ENCODE data around the gene MCAT.
A peak's percentile ranks its signal among the peaks of the same experiment; 100 is the strongest.
"Not testable (repeated sequence)": the region's sequence is repeated elsewhere in the genome, so short reads cannot be mapped to it uniquely, and the experiment has no call there.

The MCAT gene

GRCh38 chr22:43127166-43127908, 15.9 kb downstream of the MCAT start:
- no peak for ATAC-seq
- no peak for DNase-seq

GRCh38 chr22:43126501-43127165, 16.6 kb downstream of the MCAT start:
- DNase-seq (no peak), ATAC-seq (peak; percentile 34)

GRCh38 chr22:43118953-43119458, 24.2 kb downstream of the MCAT start:
- ATAC-seq (no peak), DNase-seq (no peak)

- no peak for ATAC-seq
- no peak for DNase-seq
Observed at GRCh38 chr22:43118024-43118849, 25.0 kb downstream of the MCAT start.

GRCh38 chr22:43116932-43117331, 26.3 kb downstream of the MCAT start:
- no peak for DNase-seq
- no peak for ATAC-seq

- no peak for ATAC-seq
- DNase-seq, result no peak
Observed at GRCh38 chr22:43114958-43115357, 28.2 kb downstream of the MCAT start.

- ATAC-seq (no peak), DNase-seq (no peak)
Observed at GRCh38 chr22:43113526-43114251, 29.5 kb downstream of the MCAT start.

GRCh38 chr22:43110927-43111623, 32.1 kb downstream of the MCAT start:
- peak; percentile 22 for DNase-seq
- ATAC-seq, result peak; percentile 41

GRCh38 chr22:43110444-43110926, 32.7 kb downstream of the MCAT start, which contains the start of gene BIK:
BIK (plus strand) TSS chr22:43110750; CDS start chr22:43124023, 13,273 bp downstream.
- DNase-seq (peak; percentile 46), ATAC-seq (peak; percentile 64)

- ATAC-seq, result no peak
- peak; percentile 24 for DNase-seq
Observed at GRCh38 chr22:43109921-43110443, 33.2 kb downstream of the MCAT start.

- DNase-seq (no peak), ATAC-seq (no peak)
Observed at GRCh38 chr22:43109511-43109910, 33.7 kb downstream of the MCAT start.

- no peak for ATAC-seq
- no peak for DNase-seq
Observed at GRCh38 chr22:43106302-43106701, 36.9 kb downstream of the MCAT start.

GRCh38 chr22:43104950-43105349, 38.2 kb downstream of the MCAT start:
- DNase-seq, ATAC-seq: not testable (repeated sequence)

- not testable (repeated sequence) for DNase-seq
- ATAC-seq, result peak; percentile 40
Observed at GRCh38 chr22:43104056-43104625, 39.1 kb downstream of the MCAT start.

GRCh38 chr22:43101306-43101705, 41.9 kb downstream of the MCAT start:
- DNase-seq (no peak), ATAC-seq (no peak)

- no peak for DNase-seq
- no peak for ATAC-seq
Observed at GRCh38 chr22:43100225-43100624, 43.0 kb downstream of the MCAT start.

GRCh38 chr22:43099095-43099494, 44.1 kb downstream of the MCAT start:
- no peak for DNase-seq
- no peak for ATAC-seq

- ATAC-seq, result no peak
Observed at GRCh38 chr22:43098356-43098755, 44.8 kb downstream of the MCAT start.

GRCh38 chr22:43096420-43096819, 46.8 kb downstream of the MCAT start:
- no peak for DNase-seq
- ATAC-seq, result no peak

More at GRCh38 chr22:43098356-43098755, 44.8 kb downstream of the MCAT start:
- DNase-seq, result no peak

- DNase-seq, result no peak
- ATAC-seq, result no peak
Observed at GRCh38 chr22:43094551-43094950, 48.6 kb downstream of the MCAT start.

All from stimulated activated naive CD8-positive, alpha-beta T cell treated with anti-CD3 and anti-CD28 coated beads, Interleukin-15, Interleukin-2, amounts not matched to agents 100 U/mL and 50 U/mL, for 24 hours (primary cell).